ENCODE results near the gene FAM149B1. TPM values are rescaled to one million over a fixed set of nuclear protein-coding genes. Genes with fewer than 3 reads are reported as not detected.

The FAM149B1 gene
- polyA plus RNA-seq, 1 donor from 2014 or later = 53.5 TPM

DNA sequence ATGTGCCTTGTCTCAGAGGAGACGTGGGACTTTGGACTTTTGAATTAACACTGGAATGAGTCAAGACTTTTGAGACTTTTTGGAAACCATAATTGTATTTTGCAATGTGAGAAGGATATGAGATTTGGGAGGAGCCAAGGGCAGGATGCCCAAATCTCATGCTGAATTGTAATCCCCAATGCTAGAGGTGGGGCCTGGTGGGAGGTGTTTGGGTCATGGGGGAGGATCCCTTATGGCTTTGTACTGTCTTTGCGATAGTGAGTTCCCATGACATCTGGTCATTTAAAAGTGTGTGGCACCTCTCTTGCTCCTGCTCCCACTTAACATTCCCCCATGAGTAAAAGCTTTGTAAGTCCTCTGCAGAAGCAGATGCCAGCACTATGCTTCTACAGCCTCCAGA lies 40.0 kb downstream of the FAM149B1 start:
- no peaks in the 10 kb centered on the region for H3K27me3 ChIP-seq (ENCODE audit: insufficient read depth, low read depth, low read length)
- TF ChIP-seq EP300 (conservative IDR thresholded peaks at IDR 0.05; ENCODE audit: poor library complexity, severe bottlenecking) = no peak
- no peak for TF ChIP-seq RAD21 (conservative IDR thresholded peaks at IDR 0.05)
- no peak for TF ChIP-seq EZH2 (IDR thresholded peaks at IDR 0.05; ENCODE audit: borderline replicate concordance, insufficient read depth, low read length, poor library complexity, severe bottlenecking)
- TF ChIP-seq CTCF (IDR thresholded peaks at IDR 0.05; ENCODE audit: poor library complexity, severe bottlenecking) = no peak
- no peak for TF ChIP-seq SMC3 (conservative IDR thresholded peaks at IDR 0.05; ENCODE audit: poor library complexity)
- TF ChIP-seq, protein P1, sequence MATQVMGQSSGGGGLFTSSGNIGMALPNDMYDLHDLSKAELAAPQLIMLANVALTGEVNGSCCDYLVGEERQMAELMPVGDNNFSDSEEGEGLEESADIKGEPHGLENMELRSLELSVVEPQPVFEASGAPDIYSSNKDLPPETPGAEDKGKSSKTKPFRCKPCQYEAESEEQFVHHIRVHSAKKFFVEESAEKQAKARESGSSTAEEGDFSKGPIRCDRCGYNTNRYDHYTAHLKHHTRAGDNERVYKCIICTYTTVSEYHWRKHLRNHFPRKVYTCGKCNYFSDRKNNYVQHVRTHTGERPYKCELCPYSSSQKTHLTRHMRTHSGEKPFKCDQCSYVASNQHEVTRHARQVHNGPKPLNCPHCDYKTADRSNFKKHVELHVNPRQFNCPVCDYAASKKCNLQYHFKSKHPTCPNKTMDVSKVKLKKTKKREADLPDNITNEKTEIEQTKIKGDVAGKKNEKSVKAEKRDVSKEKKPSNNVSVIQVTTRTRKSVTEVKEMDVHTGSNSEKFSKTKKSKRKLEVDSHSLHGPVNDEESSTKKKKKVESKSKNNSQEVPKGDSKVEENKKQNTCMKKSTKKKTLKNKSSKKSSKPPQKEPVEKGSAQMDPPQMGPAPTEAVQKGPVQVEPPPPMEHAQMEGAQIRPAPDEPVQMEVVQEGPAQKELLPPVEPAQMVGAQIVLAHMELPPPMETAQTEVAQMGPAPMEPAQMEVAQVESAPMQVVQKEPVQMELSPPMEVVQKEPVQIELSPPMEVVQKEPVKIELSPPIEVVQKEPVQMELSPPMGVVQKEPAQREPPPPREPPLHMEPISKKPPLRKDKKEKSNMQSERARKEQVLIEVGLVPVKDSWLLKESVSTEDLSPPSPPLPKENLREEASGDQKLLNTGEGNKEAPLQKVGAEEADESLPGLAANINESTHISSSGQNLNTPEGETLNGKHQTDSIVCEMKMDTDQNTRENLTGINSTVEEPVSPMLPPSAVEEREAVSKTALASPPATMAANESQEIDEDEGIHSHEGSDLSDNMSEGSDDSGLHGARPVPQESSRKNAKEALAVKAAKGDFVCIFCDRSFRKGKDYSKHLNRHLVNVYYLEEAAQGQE (IDR thresholded peaks at IDR 0.05; ENCODE audit: borderline replicate concordance) = no peak
- no peak for TF ChIP-seq POLR2AphosphoS5 (IDR thresholded peaks at IDR 0.05)
- no peak for TF ChIP-seq TAF1 (IDR thresholded peaks at IDR 0.05; ENCODE audit: low read depth)
- TF ChIP-seq MXI1 (conservative IDR thresholded peaks at IDR 0.05; ENCODE audit: poor library complexity, severe bottlenecking) = no peak

DNA sequence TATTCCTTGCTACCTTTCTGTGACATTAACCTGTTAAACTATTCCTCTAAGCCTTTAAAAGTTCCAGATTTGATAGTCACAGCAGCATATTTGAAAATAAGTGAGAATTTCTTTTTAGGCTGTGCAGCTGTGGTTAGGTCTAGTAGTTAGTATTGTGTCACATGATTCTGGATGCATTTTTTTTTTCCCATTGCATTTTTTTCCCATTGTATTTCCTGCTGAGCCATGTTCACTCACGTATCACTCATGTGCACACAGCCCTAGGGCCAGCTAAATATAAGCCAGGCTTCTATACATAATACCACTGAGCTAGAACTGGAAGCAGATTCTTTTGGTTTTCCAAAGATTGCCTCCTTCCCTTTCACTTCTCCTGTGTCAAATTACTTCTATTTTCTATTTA lies 41.8 kb downstream of the FAM149B1 start:
- Histone ChIP-seq H3K9ac (ENCODE audit: low read length) (no peak overlapping the region), H3K27me3 (ENCODE audit: insufficient read depth, low read depth, low read length) (no peaks in the 10 kb centered on the region), H2AFZ (ENCODE audit: low read depth, low read length) (no peak overlapping the region), H3K79me2 (replicated peaks; ENCODE audit: insufficient read depth, low read length) (no peaks in the 10 kb centered on the region), H3K4me3 (ENCODE audit: low read length) (no peak overlapping the region), H3F3A (ENCODE audit: insufficient read depth, low read length, poor library complexity, severe bottlenecking) (no peaks in the 10 kb centered on the region), H4K20me1 (ENCODE audit: insufficient read depth) (no peaks in the 10 kb centered on the region), H3K27ac (ENCODE audit: low read length) (no peak overlapping the region), H3K4me2 (ENCODE audit: low read length) (no peak overlapping the region), H3K9me3 (ENCODE audit: low read length) (no peaks in the 10 kb centered on the region), H3K36me3 (ENCODE audit: insufficient read depth, low read length) (no peaks in the 10 kb centered on the region), H3K9me2 (ENCODE audit: insufficient read depth, low read length) (no peaks in the 10 kb centered on the region)
- no peak for TF ChIP-seq EZH2 (IDR thresholded peaks at IDR 0.05; ENCODE audit: borderline replicate concordance, insufficient read depth, low read length, poor library complexity, severe bottlenecking)
- TF ChIP-seq TAF1 (IDR thresholded peaks at IDR 0.05; ENCODE audit: low read depth) = no peak
- TF ChIP-seq MXI1 (conservative IDR thresholded peaks at IDR 0.05; ENCODE audit: poor library complexity, severe bottlenecking) = no peak
- TF ChIP-seq RAD21 (conservative IDR thresholded peaks at IDR 0.05) = no peak
- TF ChIP-seq CTCF (IDR thresholded peaks at IDR 0.05; ENCODE audit: poor library complexity, severe bottlenecking) = no peak
- no peak for TF ChIP-seq SMC3 (conservative IDR thresholded peaks at IDR 0.05; ENCODE audit: poor library complexity)

More for the DNA sequence above, 40.0 kb downstream of the FAM149B1 start:
- Histone ChIP-seq H3K79me2 (replicated peaks; ENCODE audit: insufficient read depth, low read length) (no peaks in the 10 kb centered on the region), H3F3A (ENCODE audit: insufficient read depth, low read length, poor library complexity, severe bottlenecking) (no peaks in the 10 kb centered on the region), H3K9me2 (ENCODE audit: insufficient read depth, low read length) (no peaks in the 10 kb centered on the region), H2AFZ (ENCODE audit: low read depth, low read length) (no peak overlapping the region), H3K4me3 (ENCODE audit: low read length) (no peak overlapping the region), H3K4me2 (ENCODE audit: low read length) (no peak overlapping the region), H3K9me3 (ENCODE audit: low read length) (no peaks in the 10 kb centered on the region), H3K36me3 (ENCODE audit: insufficient read depth, low read length) (no peaks in the 10 kb centered on the region), H4K20me1 (ENCODE audit: insufficient read depth) (no peaks in the 10 kb centered on the region), H3K27ac (ENCODE audit: low read length) (no peak overlapping the region), H3K9ac (ENCODE audit: low read length) (no peak overlapping the region)

All from neural cell (in vitro differentiated cells).